Neural progenitor cell (in vitro differentiated cells): ENCODE data around the gene CLEC4G. TPM values are rescaled to one million over a fixed set of nuclear protein-coding genes. Genes with fewer than 3 reads are reported as not detected.

Experiments
- DNase-seq: peaks from one replicate; pipeline ENCODE4 v3.0.0-alpha.2; 2016; ENCODE audit warnings: low spot score
- H2AFZ ChIP-seq: fragments of 200-600 bp; sonication (generic); replicated peaks from 2 replicates; pipeline ENCODE4 v1.6.1; 2016; ENCODE audit warnings: antibody characterized with exemption
- H3F3A ChIP-seq: fragments of 200-600 bp; sonication (generic); 2 replicates; pipeline ENCODE4 v1.6.1; 2016; ENCODE audit warnings: antibody characterized with exemption, low read depth
- H3K27ac ChIP-seq: fragments of 200-600 bp; sonication (generic); 2 replicates; pipeline ENCODE4 v1.5.1; 2016; ENCODE audit warnings: mild to moderate bottlenecking
- H3K27me3 ChIP-seq: fragments of 200-600 bp; sonication (generic); 2 replicates; pipeline ENCODE4 v1.6.1; 2016; ENCODE audit warnings: mild to moderate bottlenecking, moderate library complexity
- H3K36me3 ChIP-seq: fragments of 200-600 bp; sonication (generic); 2 replicates; pipeline ENCODE4 v1.5.1; 2016
- H3K4me1 ChIP-seq: fragments of 200-600 bp; sonication (generic); 2 replicates; pipeline ENCODE4 v1.6.1; 2016; ENCODE audit warnings: mixed run types
- H3K4me2 ChIP-seq: fragments of 200-600 bp; sonication (generic); 2 replicates; pipeline ENCODE4 v1.6.1; 2016
- H3K4me3 ChIP-seq: fragments of 200-600 bp; sonication (generic); 2 replicates; pipeline ENCODE4 v1.5.1; 2016
- H3K79me2 ChIP-seq: fragments of 200-600 bp; sonication (generic); 2 replicates; pipeline ENCODE4 v1.6.1; 2016; ENCODE audit warnings: low read depth
- H3K9ac ChIP-seq: fragments of 200-600 bp; sonication (generic); 2 replicates; pipeline ENCODE4 v1.6.1; 2016
- H3K9me3 ChIP-seq: fragments of 200-600 bp; sonication (generic); 2 replicates; pipeline ENCODE4 v1.5.1; 2016; ENCODE audit warnings: low read depth
- H4K20me1 ChIP-seq: fragments of 200-600 bp; sonication (generic); 2 replicates; pipeline ENCODE4 v1.6.1; 2016; ENCODE audit warnings: low read depth
- H3K27ac Mint-ChIP-seq: 3 replicates; pipeline ENCODE4 v1.8.0; 2021; ENCODE audit warnings: mixed read lengths
- H3K27me3 Mint-ChIP-seq: 2 replicates; pipeline ENCODE4 v1.8.0; 2022; ENCODE audit warnings: low read depth, mild to moderate bottlenecking, inconsistent platforms, moderate library complexity, mixed read lengths; ENCODE audit not compliant: insufficient read depth
- H3K36me3 Mint-ChIP-seq: 3 replicates; pipeline ENCODE4 v1.8.0; 2021; ENCODE audit warnings: mixed read lengths
- H3K4me1 Mint-ChIP-seq: 3 replicates; pipeline ENCODE4 v1.8.0; 2021; ENCODE audit warnings: mixed read lengths
- H3K4me3 Mint-ChIP-seq: 3 replicates; pipeline ENCODE4 v1.8.0; 2021; ENCODE audit warnings: mild to moderate bottlenecking, moderate library complexity, mixed read lengths
- H3K9me3 Mint-ChIP-seq: 3 replicates; pipeline ENCODE4 v1.8.0; 2020; ENCODE audit warnings: mixed read lengths
- EZH2 ChIP-seq: fragments of 200-600 bp; sonication (generic); IDR thresholded peaks from 2 replicates; pipeline ENCODE4 v1.6.1; 2017; ENCODE audit warnings: antibody characterized with exemption, mild to moderate bottlenecking, moderate library complexity
- EZH2phosphoT487 ChIP-seq: fragments of 200-600 bp; sonication (generic); IDR thresholded peaks from 2 replicates; pipeline ENCODE4 v1.6.1; 2017; ENCODE audit warnings: antibody characterized with exemption
- total RNA-seq: library from RNA; depleted of rRNA; stranded (reverse); fragments of >200 nt; gene quantifications from 2 replicates; pipeline ENCODE4 v1.2.3, GENCODE V29; 2015; ENCODE audit warnings: low replicate concordance
- TF ChIP-seq, protein P1 (sequence below): fragments of 200-600 bp; sonication (generic); IDR thresholded peaks from 2 replicates; pipeline ENCODE4 v1.5.1; 2017; ENCODE audit warnings: antibody characterized with exemption, mild to moderate bottlenecking

Gene CLEC4G
- total RNA-seq, 1 donor from 2014 or later, result not detected

DNA sequence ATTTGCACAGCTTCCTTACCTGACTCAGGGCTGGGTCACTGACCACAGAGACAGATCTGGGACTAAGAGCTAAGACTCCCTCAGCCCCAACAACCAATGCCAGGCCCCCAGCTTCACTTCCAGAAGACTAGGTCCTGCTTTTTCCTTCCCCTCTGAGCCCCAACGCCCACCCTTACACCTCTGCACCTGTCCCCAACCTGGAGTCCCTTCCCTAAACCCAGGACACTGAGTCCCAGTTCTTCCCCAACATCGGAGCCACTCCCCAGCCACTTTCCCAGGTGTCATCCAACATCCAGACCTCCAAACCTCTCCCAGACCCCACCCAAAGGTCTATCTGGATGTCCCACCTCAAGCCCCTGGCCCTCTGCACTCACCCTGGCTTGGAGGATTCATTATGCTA, 32.9 kb downstream of the CLEC4G start:
- no peaks in the 10 kb centered on the region for H3K79me2 ChIP-seq
- H3K9ac ChIP-seq, result no peak overlapping the region
- peaks cover 47% of the 10 kb centered on the region for H3K27me3 ChIP-seq
- H3K4me2 ChIP-seq, result no peak overlapping the region
- TF ChIP-seq, protein P1, sequence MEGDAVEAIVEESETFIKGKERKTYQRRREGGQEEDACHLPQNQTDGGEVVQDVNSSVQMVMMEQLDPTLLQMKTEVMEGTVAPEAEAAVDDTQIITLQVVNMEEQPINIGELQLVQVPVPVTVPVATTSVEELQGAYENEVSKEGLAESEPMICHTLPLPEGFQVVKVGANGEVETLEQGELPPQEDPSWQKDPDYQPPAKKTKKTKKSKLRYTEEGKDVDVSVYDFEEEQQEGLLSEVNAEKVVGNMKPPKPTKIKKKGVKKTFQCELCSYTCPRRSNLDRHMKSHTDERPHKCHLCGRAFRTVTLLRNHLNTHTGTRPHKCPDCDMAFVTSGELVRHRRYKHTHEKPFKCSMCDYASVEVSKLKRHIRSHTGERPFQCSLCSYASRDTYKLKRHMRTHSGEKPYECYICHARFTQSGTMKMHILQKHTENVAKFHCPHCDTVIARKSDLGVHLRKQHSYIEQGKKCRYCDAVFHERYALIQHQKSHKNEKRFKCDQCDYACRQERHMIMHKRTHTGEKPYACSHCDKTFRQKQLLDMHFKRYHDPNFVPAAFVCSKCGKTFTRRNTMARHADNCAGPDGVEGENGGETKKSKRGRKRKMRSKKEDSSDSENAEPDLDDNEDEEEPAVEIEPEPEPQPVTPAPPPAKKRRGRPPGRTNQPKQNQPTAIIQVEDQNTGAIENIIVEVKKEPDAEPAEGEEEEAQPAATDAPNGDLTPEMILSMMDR, result no peak
- TF ChIP-seq EZH2phosphoT487 (no peak), EZH2 (no peak)
- no peaks in the 10 kb centered on the region for H3K4me1 Mint-ChIP-seq
- H3F3A ChIP-seq, result no peaks in the 10 kb centered on the region
- H3K4me1 ChIP-seq, result no peaks in the 10 kb centered on the region
- no peak overlapping the region for H3K27ac ChIP-seq
- DNase-seq, result no peak
- no peaks in the 10 kb centered on the region for H3K36me3 Mint-ChIP-seq
- H3K27me3 Mint-ChIP-seq, result peaks cover 2% of the 10 kb centered on the region
- no peak overlapping the region for H3K27ac Mint-ChIP-seq
- no peak overlapping the region for H3K4me3 ChIP-seq
- H3K36me3 ChIP-seq, result no peaks in the 10 kb centered on the region
- H4K20me1 ChIP-seq, result no peaks in the 10 kb centered on the region
- no peaks in the 10 kb centered on the region for H3K9me3 Mint-ChIP-seq
- no peak overlapping the region for H2AFZ ChIP-seq
- H3K4me3 Mint-ChIP-seq, result peak overlapping the region; percentile 46
- H3K9me3 ChIP-seq, result no peaks in the 10 kb centered on the region

DNA sequence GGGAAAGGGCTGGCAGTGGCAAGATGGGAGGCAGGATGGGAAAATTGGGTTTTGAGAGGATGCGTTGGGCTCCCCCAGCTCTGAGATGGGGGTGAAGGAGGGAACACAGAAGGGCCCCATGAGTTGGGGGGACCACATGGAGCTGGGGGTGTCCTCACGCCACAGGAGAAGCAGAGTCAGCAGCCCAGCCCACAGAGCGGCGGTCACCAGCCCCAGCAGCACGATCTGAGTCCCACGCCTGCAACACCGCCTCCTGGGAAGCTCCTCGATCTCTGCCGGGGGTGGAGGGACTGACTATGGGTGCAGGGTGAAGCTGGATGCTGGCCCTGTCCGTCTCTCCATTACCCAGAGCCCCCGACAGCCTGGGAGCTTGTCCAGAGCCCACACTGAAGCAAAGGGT, 33.3 kb downstream of the CLEC4G start:
- Histone ChIP-seq H3K4me3 (no peak overlapping the region), H3K9ac (no peak overlapping the region), H3K4me2 (no peak overlapping the region), H3K79me2 (no peaks in the 10 kb centered on the region), H3K4me1 (no peaks in the 10 kb centered on the region), H3K27me3 (peaks cover 47% of the 10 kb centered on the region), H4K20me1 (no peaks in the 10 kb centered on the region), H3K36me3 (no peaks in the 10 kb centered on the region), H3K27ac (no peak overlapping the region), H3K9me3 (no peaks in the 10 kb centered on the region), H2AFZ (no peak overlapping the region), H3F3A (no peaks in the 10 kb centered on the region)
- Mint-ChIP-seq H3K9me3 (no peaks in the 10 kb centered on the region), H3K36me3 (no peaks in the 10 kb centered on the region), H3K4me1 (no peaks in the 10 kb centered on the region), H3K27me3 (peaks cover 2% of the 10 kb centered on the region), H3K4me3 (peak overlapping the region; percentile 46), H3K27ac (no peak overlapping the region)
- TF ChIP-seq EZH2 (no peak), EZH2phosphoT487 (no peak)
- TF ChIP-seq, protein P1, result no peak
- DNase-seq, result no peak

DNA sequence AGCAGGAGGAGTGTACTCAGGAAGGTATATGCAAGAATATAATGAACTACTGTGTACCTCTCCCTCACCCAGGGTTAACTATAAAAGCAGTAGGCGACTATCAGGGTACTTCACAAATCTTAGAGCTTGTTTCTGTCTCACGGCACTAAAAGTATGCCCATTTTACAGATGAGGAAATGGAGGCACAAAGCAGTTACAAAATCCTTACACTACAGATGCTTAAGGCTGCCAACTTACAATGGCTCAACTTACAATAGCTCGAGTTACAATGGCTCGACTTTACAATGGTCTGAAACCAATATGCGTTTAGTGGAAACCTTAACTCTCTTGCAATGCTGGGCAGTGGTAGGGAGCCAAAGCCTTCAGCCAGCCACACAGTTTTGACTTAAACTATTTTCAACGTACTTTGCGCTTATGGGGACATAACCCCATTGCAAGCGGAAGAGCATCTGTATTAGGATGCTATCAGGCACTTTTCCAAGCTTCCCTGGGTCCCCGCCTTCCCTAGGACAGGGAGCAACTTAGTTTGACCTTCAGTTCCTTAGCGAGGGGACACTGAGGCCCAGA, 34.1 kb downstream of the CLEC4G start:
- Histone ChIP-seq H4K20me1 (no peaks in the 10 kb centered on the region), H3K4me2 (no peak overlapping the region), H3K27me3 (peaks cover 52% of the 10 kb centered on the region), H3K4me1 (no peaks in the 10 kb centered on the region), H3F3A (no peaks in the 10 kb centered on the region), H3K79me2 (no peaks in the 10 kb centered on the region), H3K4me3 (no peak overlapping the region), H2AFZ (no peak overlapping the region), H3K9ac (no peak overlapping the region), H3K27ac (no peak overlapping the region), H3K36me3 (no peaks in the 10 kb centered on the region), H3K9me3 (no peaks in the 10 kb centered on the region)
- H3K4me1 Mint-ChIP-seq, result no peaks in the 10 kb centered on the region
- H3K27ac Mint-ChIP-seq, result no peak overlapping the region
- no peak for DNase-seq
- no peaks in the 10 kb centered on the region for H3K36me3 Mint-ChIP-seq
- H3K27me3 Mint-ChIP-seq, result peaks cover 2% of the 10 kb centered on the region
- H3K4me3 Mint-ChIP-seq, result no peak overlapping the region
- TF ChIP-seq, protein P1, result no peak
- TF ChIP-seq EZH2phosphoT487 (no peak), EZH2 (no peak)
- no peaks in the 10 kb centered on the region for H3K9me3 Mint-ChIP-seq
